Left ventricle myocardium superior (tissue), 1 donor: Measurements from ENCODE around the gene THOC5. TPM values are rescaled to one million over a fixed set of nuclear protein-coding genes. Genes with fewer than 3 reads are reported as not detected.

Source experiments
- ATAC-seq: fragments of 200-7000 bp; cut with Tn5 transposase; one replicate; pipeline ENCODE4 v1.9.1; 2020; ENCODE audit warnings: mild to moderate bottlenecking, moderate library complexity
- DNase-seq: peaks from one replicate; pipeline ENCODE4 v3.0.0-alpha.2; 2020
- intact Hi-C: fragments of 100-400 bp; cut with micrococcal nuclease; formaldehyde crosslinking; loops from one replicate; pipeline ENCODE4 v1.11.0; 2022
- total RNA-seq: library from RNA; stranded (reverse); fragmentation: NEBNext Ultra II Directional; extraction: Animal tissue kit (Norgen Biotek cat#: 25700); gene quantifications from one replicate; pipeline ENCODE4 v1.2.1, GENCODE V29; 2021
- donor health status: DM: no; HTN: yes; CAD: no; lungs with severe emphysema.

The THOC5 gene
- total RNA-seq, 1 donor from 2014 or later: 41.5 TPM

GRCh38 chr22:29480512-29481264 is 72.9 kb downstream of the THOC5 start:
- ATAC-seq (peak; percentile 65), DNase-seq (peak; percentile 48)
- intact Hi-C loops: no loop called here

GRCh38 chr22:29480262-29480511 is 73.4 kb downstream of the THOC5 start:
- ATAC-seq (no peak), DNase-seq (no peak)
- intact Hi-C loops: no loop called here

GRCh38 chr22:29479417-29480261 is 73.9 kb downstream of the THOC5 start, which contains the start of gene NEFH:
TSS of gene NEFH (plus strand) at chr22:29480218. CDS start at chr22:29480263, 45 bp downstream.
- intact Hi-C loops: no loop called here
- DNase-seq (no peak), ATAC-seq (no peak)

- no peak for DNase-seq
- ATAC-seq: peak; percentile 31
- intact Hi-C loops: no loop called here
Measured at GRCh38 chr22:29478326-29479276, 75.0 kb downstream of the THOC5 start.

DNA sequence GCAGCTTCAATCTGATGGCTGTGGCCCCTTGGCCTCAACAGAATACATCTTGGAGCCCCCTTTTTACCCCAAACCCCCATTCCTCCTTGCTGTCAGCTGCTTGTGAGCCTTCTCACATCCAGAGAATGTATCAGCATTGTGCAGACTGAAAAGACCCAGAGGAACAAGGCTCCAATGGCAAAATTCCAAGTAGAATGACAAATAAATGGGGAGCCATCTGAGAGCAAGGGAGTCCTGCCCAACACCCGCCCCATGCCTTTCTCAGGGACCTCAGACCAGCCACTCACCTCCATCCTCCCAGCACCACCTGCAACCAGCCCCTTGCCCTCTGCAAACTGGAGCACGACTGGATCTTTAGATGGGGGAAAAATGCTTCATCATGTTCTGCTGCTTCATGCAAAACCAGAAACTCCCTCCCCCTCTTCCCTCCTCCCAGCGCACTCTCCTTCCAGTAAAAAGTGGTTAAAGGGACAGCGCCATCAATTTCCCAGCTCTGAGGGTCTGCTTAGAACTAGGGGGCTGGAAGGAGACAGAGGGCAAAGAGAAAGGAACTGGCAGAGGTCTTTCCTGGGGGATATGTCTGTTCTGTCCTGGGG is 75.7 kb downstream of the THOC5 start:
- intact Hi-C loops: no loop called here
- DNase-seq (no peak), ATAC-seq (no peak)

- ATAC-seq (no peak), DNase-seq (no peak)
Measured at GRCh38 chr22:29476116-29476515, 77.4 kb downstream of the THOC5 start.

GRCh38 chr22:29475550-29475949 is 78.0 kb downstream of the THOC5 start:
- no peak for ATAC-seq
- no peak for DNase-seq
- intact Hi-C loops: no loop called here

More at GRCh38 chr22:29476116-29476515, 77.4 kb downstream of the THOC5 start:
- intact Hi-C loops: no loop called here

GRCh38 chr22:29473001-29473400 is 80.6 kb downstream of the THOC5 start:
- DNase-seq: no peak
- intact Hi-C loops: no loop called here
- no peak for ATAC-seq

GRCh38 chr22:29470159-29470855 is 83.2 kb downstream of the THOC5 start:
- intact Hi-C loops: no loop called here
- DNase-seq: peak; percentile 75
- peak; percentile 79 for ATAC-seq

DNA sequence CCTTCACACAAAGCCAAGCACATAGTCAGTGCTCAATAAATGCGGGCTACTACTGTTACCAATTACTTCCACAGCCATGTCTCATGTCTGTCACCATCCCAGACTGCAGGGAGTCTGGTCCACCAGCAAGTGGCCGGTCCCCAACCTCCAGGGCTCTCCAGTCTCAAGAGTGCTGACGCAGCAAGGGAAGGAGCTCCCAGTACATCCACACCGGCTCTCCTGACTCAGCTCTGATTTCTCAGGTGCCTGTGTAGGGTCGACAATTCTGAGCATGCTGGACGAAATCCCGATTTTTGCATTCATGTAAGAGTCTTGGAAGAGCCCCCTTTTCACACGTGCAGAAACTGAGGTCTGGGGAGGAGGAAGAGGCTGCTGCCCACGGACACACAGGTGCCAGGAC is 83.8 kb downstream of the THOC5 start:
- no peak for DNase-seq

GRCh38 chr22:29464581-29464980 is 89.0 kb downstream of the THOC5 start:
- intact Hi-C loops: no loop called here
- DNase-seq: no peak
- no peak for ATAC-seq

More for the DNA sequence above, 83.8 kb downstream of the THOC5 start:
- ATAC-seq: no peak
- intact Hi-C loops: no loop called here

- ATAC-seq (no peak), DNase-seq (no peak)
- intact Hi-C loops: no loop called here
Measured at GRCh38 chr22:29463629-29464028, 89.9 kb downstream of the THOC5 start.

DNA sequence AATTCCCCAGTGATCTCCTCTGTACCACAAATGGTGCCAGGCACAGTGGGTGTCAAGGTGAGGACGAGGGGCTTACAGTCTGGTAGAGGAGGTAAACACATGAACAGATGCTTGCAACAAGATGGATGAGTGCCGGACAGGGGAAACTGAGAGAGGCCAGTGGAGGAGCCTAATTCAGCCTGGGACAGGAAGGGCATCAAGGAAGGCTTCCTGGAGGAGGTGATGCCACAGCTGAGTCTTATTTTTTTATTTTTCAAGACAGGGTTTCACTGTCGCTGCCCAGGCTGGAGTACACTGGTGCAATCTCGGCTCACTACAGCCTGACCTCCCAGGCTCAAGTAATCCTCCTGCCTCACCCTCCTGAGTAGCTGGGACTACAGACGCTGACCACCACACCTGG is 92.3 kb downstream of the THOC5 start:
- intact Hi-C loops: no loop called here
- ATAC-seq (no peak), DNase-seq (no peak)

- intact Hi-C loops: no loop called here
- DNase-seq (no peak), ATAC-seq (no peak)
Measured at GRCh38 chr22:29459773-29460172, 93.8 kb downstream of the THOC5 start.

- intact Hi-C loops: no loop called here
- DNase-seq (no peak), ATAC-seq (no peak)
Measured at GRCh38 chr22:29458551-29458950, 95.0 kb downstream of the THOC5 start.

DNA sequence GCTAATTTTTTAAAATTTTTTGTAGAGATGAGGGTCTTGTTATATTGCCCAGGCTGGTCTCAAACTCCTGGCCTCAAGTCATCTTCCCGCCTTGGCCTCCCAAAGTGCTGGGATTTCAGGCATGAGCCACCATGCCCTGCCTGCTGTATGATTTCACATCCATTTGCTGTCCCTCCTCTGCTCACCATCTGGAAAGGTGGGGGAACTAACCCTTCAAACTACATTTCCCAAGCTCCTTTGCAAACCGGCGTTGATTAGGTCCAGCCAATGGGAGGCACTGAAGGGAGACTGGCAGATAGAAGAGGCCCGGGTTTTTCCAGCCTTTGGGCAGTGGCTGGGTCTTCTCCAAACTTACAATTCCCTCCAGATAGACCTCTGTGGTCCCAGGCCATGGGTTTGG is 95.8 kb downstream of the THOC5 start:
- intact Hi-C loops: no loop called here
- ATAC-seq (peak; percentile 63), DNase-seq (no peak)

DNA sequence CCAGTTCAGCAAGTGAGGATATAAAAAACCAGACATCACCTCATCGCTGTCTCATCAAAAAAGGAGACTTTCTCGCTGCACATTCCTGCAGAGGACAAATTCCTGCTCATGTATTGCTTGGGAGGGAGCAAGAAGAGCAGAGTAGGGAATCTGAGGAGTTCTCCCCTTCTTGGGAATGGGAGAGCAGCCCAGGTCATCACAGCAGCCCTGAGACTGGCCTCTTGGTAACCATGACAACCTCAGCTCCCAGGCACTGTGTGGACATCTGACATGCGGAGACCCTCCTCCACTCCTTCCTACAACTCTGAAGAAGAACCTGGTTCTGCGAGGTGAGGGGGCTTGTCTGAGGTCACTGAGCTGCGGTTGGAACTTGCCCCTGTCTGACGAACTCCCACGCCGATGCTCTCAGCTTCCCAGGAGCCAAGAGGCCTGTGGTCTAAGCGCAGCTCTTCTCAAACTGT is 97.3 kb downstream of the THOC5 start:
- no peak for ATAC-seq
- intact Hi-C loops: no loop called here
- DNase-seq: no peak
